ENCODE data around the gene KIAA0319L. TPM values are rescaled to one million over a fixed set of nuclear protein-coding genes. Genes with fewer than 3 reads are reported as not detected.

Gene KIAA0319L
- total and polyA plus RNA-seq, 11 donors, result 21.0 to 108 (median 76.6) TPM

GRCh38 chr1:35386290-35386689, 170.9 kb downstream of the KIAA0319L start:
- DNase-seq, result no peak
- Histone ChIP-seq H3K4me3 (no peak overlapping the region), H3K36me3 (peaks cover 0 to 90% (median 62%) of the 10 kb centered on the region in 9 donors), H3K9me3 (no peaks in the 10 kb centered on the region), H3K27ac (no peak overlapping the region), H3K4me1 (no peaks in the 10 kb centered on the region), H3K27me3 (no peaks in the 10 kb centered on the region)
- TF ChIP-seq, protein P1, sequence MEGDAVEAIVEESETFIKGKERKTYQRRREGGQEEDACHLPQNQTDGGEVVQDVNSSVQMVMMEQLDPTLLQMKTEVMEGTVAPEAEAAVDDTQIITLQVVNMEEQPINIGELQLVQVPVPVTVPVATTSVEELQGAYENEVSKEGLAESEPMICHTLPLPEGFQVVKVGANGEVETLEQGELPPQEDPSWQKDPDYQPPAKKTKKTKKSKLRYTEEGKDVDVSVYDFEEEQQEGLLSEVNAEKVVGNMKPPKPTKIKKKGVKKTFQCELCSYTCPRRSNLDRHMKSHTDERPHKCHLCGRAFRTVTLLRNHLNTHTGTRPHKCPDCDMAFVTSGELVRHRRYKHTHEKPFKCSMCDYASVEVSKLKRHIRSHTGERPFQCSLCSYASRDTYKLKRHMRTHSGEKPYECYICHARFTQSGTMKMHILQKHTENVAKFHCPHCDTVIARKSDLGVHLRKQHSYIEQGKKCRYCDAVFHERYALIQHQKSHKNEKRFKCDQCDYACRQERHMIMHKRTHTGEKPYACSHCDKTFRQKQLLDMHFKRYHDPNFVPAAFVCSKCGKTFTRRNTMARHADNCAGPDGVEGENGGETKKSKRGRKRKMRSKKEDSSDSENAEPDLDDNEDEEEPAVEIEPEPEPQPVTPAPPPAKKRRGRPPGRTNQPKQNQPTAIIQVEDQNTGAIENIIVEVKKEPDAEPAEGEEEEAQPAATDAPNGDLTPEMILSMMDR (IDR thresholded peaks at IDR 0.05), result no peak
- no peak for TF ChIP-seq POLR2A (IDR thresholded peaks at IDR 0.05)
- WGBS, 4 donors, result 91 to 94% (median 92%) methylated on average over 7 of the region's 7 CpGs
- intact Hi-C loops (cut with DNase I), result loop anchor here in 1 of 10 donors (10.0 kb wide), 1 partner anchor 191 kb away; the partner anchor contains the start of gene SFPQ
- no peak for ATAC-seq

Other genes starting within 250 kb of the KIAA0319L start
- 10 to 100 TPM; 20.7 to 44.4 (median 35.3) TPM for gene NCDN, start 396 bp upstream of the KIAA0319L start, total RNA-seq
- gene NCDN, start 396 bp upstream of the KIAA0319L start, polyA plus RNA-seq, result 10 to 100 TPM; 14.6 to 27.0 TPM
- under 1 TPM in 6 of 9 donors, not detected in 3; 0.12 to 0.57 (median 0.41) TPM for gene TFAP2E, start 15.9 kb upstream of the KIAA0319L start, total RNA-seq
- under 1 TPM; 0.15 to 0.17 TPM for gene TFAP2E, start 15.9 kb upstream of the KIAA0319L start, polyA plus RNA-seq
- gene PSMB2, start 84.1 kb upstream of the KIAA0319L start, total RNA-seq, result 10 to 100 TPM; 36.3 to 60.0 (median 41.7) TPM
- gene PSMB2, start 84.1 kb upstream of the KIAA0319L start, polyA plus RNA-seq, result 10 to 100 TPM; 41.1 to 50.5 TPM
- gene C1orf216, start 161.5 kb upstream of the KIAA0319L start, total RNA-seq, result 10 to 100 TPM in 4 of 9 donors, 1 to 10 TPM in 5; 8.4 to 13.6 (median 9.9) TPM
- 10 to 100 TPM in 1 of 2 donors, 1 to 10 TPM in 1; 5.1 to 14.7 TPM for gene C1orf216, start 161.5 kb upstream of the KIAA0319L start, polyA plus RNA-seq
- 1 to 10 TPM in 1 of 9 donors, under 1 TPM in 8; 0.22 to 6.3 (median 0.35) TPM for gene CLSPN, start 212.6 kb upstream of the KIAA0319L start, total RNA-seq
- gene CLSPN, start 212.6 kb upstream of the KIAA0319L start, polyA plus RNA-seq, result under 1 TPM; 0.23 to 0.25 TPM